GM19351 (cell line): ENCODE results near the gene PRDM7.
A peak's percentile ranks its signal among the peaks of the same experiment; 100 is the strongest.
"Not testable (repeated sequence)": the region's sequence is repeated elsewhere in the genome, so short reads cannot be mapped to it uniquely, and the experiment has no call there.

Experiments used
- ATAC-seq: cut with Tn5 transposase; IDR thresholded peaks from one replicate; pipeline ENCODE4 v1.9.1; 2021; ENCODE audit warnings: mild to moderate bottlenecking, moderate library complexity; ENCODE audit not compliant: unreplicated experiment

The PRDM7 gene

GRCh38 chr16:90077757-90078578 lies 837 bp upstream of the PRDM7 start:
- ATAC-seq = peak; percentile 55

- no peak for ATAC-seq
Measured at GRCh38 chr16:90072442-90073105, 4.6 kb downstream of the PRDM7 start.

- ATAC-seq = no peak
Measured at GRCh38 chr16:90070440-90070839, 6.7 kb downstream of the PRDM7 start.

GRCh38 chr16:90061437-90061836 lies 15.7 kb downstream of the PRDM7 start:
- no peak for ATAC-seq

GRCh38 chr16:90057738-90058173 lies 19.4 kb downstream of the PRDM7 start:
- ATAC-seq = no peak

GRCh38 chr16:90056521-90056920 lies 20.6 kb downstream of the PRDM7 start:
- ATAC-seq = not testable (repeated sequence)

- no peak for ATAC-seq
Measured at GRCh38 chr16:90055371-90055770, 21.8 kb downstream of the PRDM7 start.

GRCh38 chr16:90054554-90054953 lies 22.6 kb downstream of the PRDM7 start:
- no peak for ATAC-seq

GRCh38 chr16:90053902-90054500 lies 23.1 kb downstream of the PRDM7 start:
- ATAC-seq = no peak

- no peak for ATAC-seq
Measured at GRCh38 chr16:90050969-90051368, 26.2 kb downstream of the PRDM7 start.

GRCh38 chr16:90048737-90049330 lies 28.3 kb downstream of the PRDM7 start:
- ATAC-seq = no peak

- no peak for ATAC-seq
Measured at GRCh38 chr16:90048347-90048722, 28.8 kb downstream of the PRDM7 start.

- no peak for ATAC-seq
Measured at GRCh38 chr16:90047714-90048346, 29.3 kb downstream of the PRDM7 start.

- ATAC-seq = no peak
Measured at GRCh38 chr16:90046971-90047713, 30.0 kb downstream of the PRDM7 start.

GRCh38 chr16:90046122-90046970 lies 30.8 kb downstream of the PRDM7 start:
- no peak for ATAC-seq

GRCh38 chr16:90044111-90044551 lies 33.0 kb downstream of the PRDM7 start:
- no peak for ATAC-seq

GRCh38 chr16:90043526-90043925 lies 33.6 kb downstream of the PRDM7 start:
- no peak for ATAC-seq

GRCh38 chr16:90042946-90043514 lies 34.1 kb downstream of the PRDM7 start:
- ATAC-seq = no peak

GRCh38 chr16:90041896-90042473 lies 35.1 kb downstream of the PRDM7 start:
- ATAC-seq = no peak
